Measurements from ENCODE around the gene SERPINB11. TPM values are rescaled to one million over a fixed set of nuclear protein-coding genes. Genes with fewer than 3 reads are reported as not detected.

Gene SERPINB11
- total and polyA plus RNA-seq, 4 donors = not detected

GRCh38 chr18:63707816-63708215 lies 5.1 kb downstream of the SERPINB11 start:
- no peaks in the 10 kb centered on the region for H3K36me3 ChIP-seq (ENCODE audit: control insufficient read depth in 1 of 2, insufficient read depth in 2 of 2, low read length in 1 of 2)
- no peaks in the 10 kb centered on the region for H3K4me1 ChIP-seq (ENCODE audit: control insufficient read depth in 1 of 2, insufficient read depth in 2 of 2, low read length in 2 of 2)
- H3K9me3 ChIP-seq (ENCODE audit: control insufficient read depth, low read length) = no peaks in the 10 kb centered on the region
- DNase-seq (no peak), ATAC-seq (ENCODE audit: low FRiP score) (no peak)
- 88 to 95% methylated on average over 1 of the region's 1 CpG for WGBS, 2 donors
- no peak overlapping the region for H3K27ac ChIP-seq (ENCODE audit: low read depth in 1 of 2, low read length in 2 of 2)
- H3K4me3 ChIP-seq (ENCODE audit: low read length in 2 of 2) = no peak overlapping the region
- intact Hi-C loops (cut with DNase I) = no loop called here
- no peaks in the 10 kb centered on the region for H3K27me3 ChIP-seq (ENCODE audit: control insufficient read depth in 1 of 2, insufficient read depth in 2 of 2, low read length in 1 of 2)

GRCh38 chr18:63708650-63709049 lies 5.9 kb downstream of the SERPINB11 start:
- WGBS, 2 donors = 53 to 60% methylated on average over 3 of the region's 3 CpGs
- DNase-seq = no peak
- intact Hi-C loops (cut with DNase I) = no loop called here
- Histone ChIP-seq H3K36me3 (ENCODE audit: control insufficient read depth in 1 of 2, insufficient read depth in 2 of 2, low read length in 1 of 2) (no peaks in the 10 kb centered on the region), H3K9me3 (ENCODE audit: control insufficient read depth, low read length) (peaks cover 1% of the 10 kb centered on the region), H3K4me3 (ENCODE audit: low read length in 2 of 2) (no peak overlapping the region), H3K4me1 (ENCODE audit: control insufficient read depth in 1 of 2, insufficient read depth in 2 of 2, low read length in 2 of 2) (no peaks in the 10 kb centered on the region), H3K27me3 (ENCODE audit: control insufficient read depth in 1 of 2, insufficient read depth in 2 of 2, low read length in 1 of 2) (no peaks in the 10 kb centered on the region), H3K27ac (ENCODE audit: low read depth in 1 of 2, low read length in 2 of 2) (no peak overlapping the region)
- ATAC-seq (ENCODE audit: low FRiP score) = no peak

GRCh38 chr18:63725682-63726480 lies 23.1 kb downstream of the SERPINB11 start:
- no peak for ATAC-seq (ENCODE audit: low FRiP score)
- no peaks in the 10 kb centered on the region for H3K36me3 ChIP-seq (ENCODE audit: control insufficient read depth in 1 of 2, insufficient read depth in 2 of 2, low read length in 1 of 2)

GRCh38 chr18:63730773-63731172 lies 28.0 kb downstream of the SERPINB11 start:
- ATAC-seq (ENCODE audit: low FRiP score) (no peak), DNase-seq (no peak)
- H3K4me1 ChIP-seq (ENCODE audit: control insufficient read depth in 1 of 2, insufficient read depth in 2 of 2, low read length in 2 of 2) = no peaks in the 10 kb centered on the region
- no peaks in the 10 kb centered on the region for H3K36me3 ChIP-seq (ENCODE audit: control insufficient read depth in 1 of 2, insufficient read depth in 2 of 2, low read length in 1 of 2)
- H3K27me3 ChIP-seq (ENCODE audit: control insufficient read depth in 1 of 2, insufficient read depth in 2 of 2, low read length in 1 of 2) = no peaks in the 10 kb centered on the region
- no peak overlapping the region for H3K4me3 ChIP-seq (ENCODE audit: low read length in 2 of 2)
- H3K27ac ChIP-seq (ENCODE audit: low read depth in 1 of 2, low read length in 2 of 2) = no peak overlapping the region
- intact Hi-C loops (cut with DNase I) = no loop called here
- WGBS, 2 donors = 58 to 63% methylated on average over 5 of the region's 5 CpGs
- no peaks in the 10 kb centered on the region for H3K9me3 ChIP-seq (ENCODE audit: control insufficient read depth, low read length)

More at GRCh38 chr18:63725682-63726480, 23.1 kb downstream of the SERPINB11 start:
- Histone ChIP-seq H3K4me3 (ENCODE audit: low read length in 2 of 2) (no peak overlapping the region), H3K4me1 (ENCODE audit: control insufficient read depth in 1 of 2, insufficient read depth in 2 of 2, low read length in 2 of 2) (no peaks in the 10 kb centered on the region), H3K9me3 (ENCODE audit: control insufficient read depth, low read length) (no peaks in the 10 kb centered on the region), H3K27ac (ENCODE audit: low read depth in 1 of 2, low read length in 2 of 2) (no peak overlapping the region), H3K27me3 (ENCODE audit: control insufficient read depth in 1 of 2, insufficient read depth in 2 of 2, low read length in 1 of 2) (no peaks in the 10 kb centered on the region)
- 13 to 14% methylated on average over 3 of the region's 3 CpGs for WGBS, 2 donors
- intact Hi-C loops (cut with DNase I) = no loop called here
- no peak for DNase-seq

- DNase-seq (no peak), ATAC-seq (ENCODE audit: low FRiP score) (no peak)
- Histone ChIP-seq H3K9me3 (ENCODE audit: control insufficient read depth, low read length) (no peaks in the 10 kb centered on the region), H3K27me3 (ENCODE audit: control insufficient read depth in 1 of 2, insufficient read depth in 2 of 2, low read length in 1 of 2) (no peaks in the 10 kb centered on the region), H3K36me3 (ENCODE audit: control insufficient read depth in 1 of 2, insufficient read depth in 2 of 2, low read length in 1 of 2) (no peaks in the 10 kb centered on the region), H3K4me1 (ENCODE audit: control insufficient read depth in 1 of 2, insufficient read depth in 2 of 2, low read length in 2 of 2) (no peaks in the 10 kb centered on the region), H3K4me3 (ENCODE audit: low read length in 2 of 2) (no peak overlapping the region), H3K27ac (ENCODE audit: low read depth in 1 of 2, low read length in 2 of 2) (no peak overlapping the region)
- WGBS, 2 donors = 77 to 80% methylated on average over 3 of the region's 3 CpGs
- intact Hi-C loops (cut with DNase I) = no loop called here
These were observed 28.5 kb downstream of the SERPINB11 start for GRCh38 chr18:63731215-63731614.

GRCh38 chr18:63736876-63737275 lies 34.1 kb downstream of the SERPINB11 start:
- no peaks in the 10 kb centered on the region for H3K27me3 ChIP-seq (ENCODE audit: control insufficient read depth in 1 of 2, insufficient read depth in 2 of 2, low read length in 1 of 2)
- intact Hi-C loops (cut with DNase I) = no loop called here
- no peaks in the 10 kb centered on the region for H3K36me3 ChIP-seq (ENCODE audit: control insufficient read depth in 1 of 2, insufficient read depth in 2 of 2, low read length in 1 of 2)
- no peak overlapping the region for H3K4me3 ChIP-seq (ENCODE audit: low read length in 2 of 2)
- H3K4me1 ChIP-seq (ENCODE audit: control insufficient read depth in 1 of 2, insufficient read depth in 2 of 2, low read length in 2 of 2) = no peaks in the 10 kb centered on the region
- no peaks in the 10 kb centered on the region for H3K9me3 ChIP-seq (ENCODE audit: control insufficient read depth, low read length)
- no peak for DNase-seq
- H3K27ac ChIP-seq (ENCODE audit: low read depth in 1 of 2, low read length in 2 of 2) = no peak overlapping the region
- ATAC-seq (ENCODE audit: low FRiP score) = no peak

- ATAC-seq (ENCODE audit: low FRiP score) (no peak), DNase-seq (no peak)
- peaks cover 2% of the 10 kb centered on the region for H3K9me3 ChIP-seq (ENCODE audit: control insufficient read depth, low read length)
- H3K36me3 ChIP-seq (ENCODE audit: control insufficient read depth in 1 of 2, insufficient read depth in 2 of 2, low read length in 1 of 2) = no peaks in the 10 kb centered on the region
- H3K27me3 ChIP-seq (ENCODE audit: control insufficient read depth in 1 of 2, insufficient read depth in 2 of 2, low read length in 1 of 2) = no peaks in the 10 kb centered on the region
- WGBS, 2 donors = 61 to 63% methylated on average over 4 of the region's 4 CpGs
- no peaks in the 10 kb centered on the region for H3K4me1 ChIP-seq (ENCODE audit: control insufficient read depth in 1 of 2, insufficient read depth in 2 of 2, low read length in 2 of 2)
- intact Hi-C loops (cut with DNase I) = no loop called here
- H3K4me3 ChIP-seq (ENCODE audit: low read length in 2 of 2) = no peak overlapping the region
- H3K27ac ChIP-seq (ENCODE audit: low read depth in 1 of 2, low read length in 2 of 2) = no peak overlapping the region
These were observed 39.0 kb downstream of the SERPINB11 start for GRCh38 chr18:63741769-63742168.

GRCh38 chr18:63747006-63747405 lies 44.2 kb downstream of the SERPINB11 start:
- no peaks in the 10 kb centered on the region for H3K27me3 ChIP-seq (ENCODE audit: control insufficient read depth in 1 of 2, insufficient read depth in 2 of 2, low read length in 1 of 2)
- H3K4me1 ChIP-seq (ENCODE audit: control insufficient read depth in 1 of 2, insufficient read depth in 2 of 2, low read length in 2 of 2) = no peaks in the 10 kb centered on the region
- DNase-seq (no peak), ATAC-seq (ENCODE audit: low FRiP score) (no peak)
- peaks cover 2% of the 10 kb centered on the region for H3K9me3 ChIP-seq (ENCODE audit: control insufficient read depth, low read length)
- intact Hi-C loops (cut with DNase I) = no loop called here
- no peaks in the 10 kb centered on the region for H3K36me3 ChIP-seq (ENCODE audit: control insufficient read depth in 1 of 2, insufficient read depth in 2 of 2, low read length in 1 of 2)
- 84 to 89% methylated on average over 2 of the region's 2 CpGs for WGBS, 2 donors
- no peak overlapping the region for H3K4me3 ChIP-seq (ENCODE audit: low read length in 2 of 2)
- H3K27ac ChIP-seq (ENCODE audit: low read depth in 1 of 2, low read length in 2 of 2) = no peak overlapping the region

- DNase-seq (no peak), ATAC-seq (ENCODE audit: low FRiP score) (no peak)
- Histone ChIP-seq H3K27ac (ENCODE audit: low read depth in 1 of 2, low read length in 2 of 2) (no peak overlapping the region), H3K36me3 (ENCODE audit: control insufficient read depth in 1 of 2, insufficient read depth in 2 of 2, low read length in 1 of 2) (no peaks in the 10 kb centered on the region), H3K27me3 (ENCODE audit: control insufficient read depth in 1 of 2, insufficient read depth in 2 of 2, low read length in 1 of 2) (no peaks in the 10 kb centered on the region), H3K4me3 (ENCODE audit: low read length in 2 of 2) (no peak overlapping the region), H3K9me3 (ENCODE audit: control insufficient read depth, low read length) (peaks cover 2% of the 10 kb centered on the region), H3K4me1 (ENCODE audit: control insufficient read depth in 1 of 2, insufficient read depth in 2 of 2, low read length in 2 of 2) (no peaks in the 10 kb centered on the region)
- 72 to 79% methylated on average over 1 of the region's 1 CpG for WGBS, 2 donors
- intact Hi-C loops (cut with DNase I) = no loop called here
These were observed 46.7 kb downstream of the SERPINB11 start for GRCh38 chr18:63749489-63749888.
